Trophoblast cell (in vitro differentiated cells and primary cell): Measurements from ENCODE around the gene SPEG.

Experiments used
- DNase-seq, 2 donors: peaks; one replicate each; pipeline ENCODE4 v3.0.0-alpha.2; 2016
- H2AFZ ChIP-seq: 2 replicates; pipeline ENCODE4 v1.6.1; 2013; ENCODE audit warnings: low read length, moderate library complexity, mild to moderate bottlenecking; ENCODE audit not compliant: insufficient read depth, poor library complexity
- H2AK5ac ChIP-seq: 2 replicates; pipeline ENCODE4 v1.6.1; 2013; ENCODE audit warnings: mild to moderate bottlenecking, low read length
- H2BK120ac ChIP-seq: 2 replicates; pipeline ENCODE4 v1.6.1; 2013; ENCODE audit warnings: low read length, mild to moderate bottlenecking, moderate library complexity; ENCODE audit not compliant: insufficient read depth, poor library complexity
- H2BK12ac ChIP-seq: 2 replicates; pipeline ENCODE4 v1.6.1; 2013; ENCODE audit warnings: mild to moderate bottlenecking, low read length, moderate library complexity
- H2BK5ac ChIP-seq: 2 replicates; pipeline ENCODE4 v1.6.1; 2013; ENCODE audit warnings: low read length, low read depth, moderate library complexity, mild to moderate bottlenecking; ENCODE audit not compliant: poor library complexity
- H3K14ac ChIP-seq: 2 replicates; pipeline ENCODE4 v1.6.1; 2013; ENCODE audit warnings: mild to moderate bottlenecking, low read length
- H3K18ac ChIP-seq: 2 replicates; pipeline ENCODE4 v1.6.1; 2013; ENCODE audit warnings: mild to moderate bottlenecking, low read length
- H3K23ac ChIP-seq: 2 replicates; pipeline ENCODE4 v1.6.1; 2013; ENCODE audit warnings: low read length
- H3K27ac ChIP-seq: 2 replicates; pipeline ENCODE4 v1.5.1; 2013; ENCODE audit warnings: low read depth, mild to moderate bottlenecking, inconsistent platforms, low read length, moderate library complexity
- H3K27me3 ChIP-seq: 2 replicates; pipeline ENCODE4 v1.6.1; 2013; ENCODE audit warnings: inconsistent platforms, mild to moderate bottlenecking, low read length, moderate library complexity; ENCODE audit not compliant: insufficient read depth
- H3K36me3 ChIP-seq, 2 experiments: 1 replicate in 1 of 2; 2 replicates in 1 of 2; pipeline ENCODE4 v1.6.1; 2013; ENCODE audit warnings: low read length in 2 of 2, mild to moderate bottlenecking in 2 of 2, moderate library complexity in 1 of 2; ENCODE audit not compliant: insufficient read depth in 2 of 2, control insufficient read depth in 1 of 2
- H3K4ac ChIP-seq: 2 replicates; pipeline ENCODE4 v1.6.1; 2013; ENCODE audit warnings: low read depth, mild to moderate bottlenecking, low read length, moderate library complexity
- H3K4me1 ChIP-seq, 2 experiments: 1 replicate in 1 of 2; 2 replicates in 1 of 2; pipeline ENCODE4 v1.6.1; 2013; ENCODE audit warnings: low read length in 2 of 2, mild to moderate bottlenecking in 2 of 2, moderate library complexity in 1 of 2; ENCODE audit not compliant: insufficient read depth in 2 of 2, control insufficient read depth in 1 of 2
- H3K4me2 ChIP-seq: 2 replicates; pipeline ENCODE4 v1.6.1; 2013; ENCODE audit warnings: inconsistent platforms, mild to moderate bottlenecking, low read length, moderate library complexity
- H3K4me3 ChIP-seq: 2 replicates; pipeline ENCODE4 v1.5.1; 2013; ENCODE audit warnings: mild to moderate bottlenecking, low read depth, low read length, inconsistent platforms
- H3K79me1 ChIP-seq: one replicate; pipeline ENCODE4 v1.6.1; 2013; ENCODE audit warnings: low read length
- H3K79me2 ChIP-seq: 2 replicates; pipeline ENCODE4 v1.6.1; 2013; ENCODE audit warnings: low read length, mild to moderate bottlenecking; ENCODE audit not compliant: control insufficient read depth, insufficient read depth, poor library complexity
- H3K9ac ChIP-seq: 2 replicates; pipeline ENCODE4 v1.6.1; 2013; ENCODE audit warnings: mild to moderate bottlenecking, low read length
- H3K9me3 ChIP-seq: 2 replicates; pipeline ENCODE4 v1.6.1; 2013; ENCODE audit warnings: low read depth, mild to moderate bottlenecking, control low read depth, inconsistent platforms, low read length; ENCODE audit not compliant: insufficient read depth
- H4K12ac ChIP-seq: 2 replicates; pipeline ENCODE4 v1.6.1; 2013; ENCODE audit warnings: low read depth, mild to moderate bottlenecking, low read length, moderate library complexity
- H4K8ac ChIP-seq: 2 replicates; pipeline ENCODE4 v1.6.1; 2013; ENCODE audit warnings: low read depth, mild to moderate bottlenecking, low read length, moderate library complexity
- H4K91ac ChIP-seq: one replicate; pipeline ENCODE4 v1.6.1; 2013; ENCODE audit warnings: low read depth, mild to moderate bottlenecking, low read length, moderate library complexity
- WGBS: extraction: QIAGEN DNeasy Blood & Tissue Kit; methylation state at CpG from one replicate; pipeline ENCODE4 v1.1.7; 2013; ENCODE audit warnings: missing lambda C conversion rate; ENCODE audit not compliant: insufficient read length, insufficient coverage; ENCODE audit errors: extremely low coverage; 5-methylcytosine and 5-hydroxymethylcytosine counted together

SPEG gene

GRCh38 chr2:219475278-219475677, 40.6 kb downstream of the SPEG start:
- Histone ChIP-seq H3K9ac (no peak overlapping the region), H4K91ac (no peak overlapping the region), H2BK12ac (no peak overlapping the region), H3K36me3 (no peaks in the 10 kb centered on the region), H3K27ac (no peak overlapping the region), H3K14ac (no peak overlapping the region), H2BK120ac (no peak overlapping the region), H2BK5ac (no peak overlapping the region), H3K79me1 (no peaks in the 10 kb centered on the region), H3K4me2 (no peak overlapping the region), H3K4me3 (no peak overlapping the region), H2AK5ac (no peak overlapping the region), H3K4me1 (peaks cover 3% of the 10 kb centered on the region in 2 experiments), H3K27me3 (no peaks in the 10 kb centered on the region), H3K79me2 (no peaks in the 10 kb centered on the region), H4K8ac (no peak overlapping the region), H4K12ac (no peak overlapping the region), H3K23ac (no peak overlapping the region), H3K18ac (no peak overlapping the region), H3K4ac (no peak overlapping the region), H3K9me3 (no peaks in the 10 kb centered on the region), H2AFZ (no peak overlapping the region)
- WGBS: no CpG with 5 or more reads among the region's 6 CpGs
- no peak for DNase-seq

- H2BK5ac ChIP-seq: no peak overlapping the region
- H3K18ac ChIP-seq: no peak overlapping the region
- peak overlapping the region; percentile 35 for H3K4me2 ChIP-seq
- H3K23ac ChIP-seq: no peak overlapping the region
- no peaks in the 10 kb centered on the region for H3K79me2 ChIP-seq
- no peak overlapping the region for H3K27ac ChIP-seq
- H2BK12ac ChIP-seq: no peak overlapping the region
- no peak overlapping the region for H2BK120ac ChIP-seq
- H3K4me1 ChIP-seq: peaks cover 3% of the 10 kb centered on the region in 2 experiments
- H4K8ac ChIP-seq: no peak overlapping the region
- H3K4me3 ChIP-seq: no peak overlapping the region
- H3K9me3 ChIP-seq: no peaks in the 10 kb centered on the region
- no peak overlapping the region for H4K91ac ChIP-seq
- no peak overlapping the region for H4K12ac ChIP-seq
- no peak overlapping the region for H2AFZ ChIP-seq
- peak; percentile 48 to 66 for DNase-seq
- H3K14ac ChIP-seq: no peak overlapping the region
- no peak overlapping the region for H3K4ac ChIP-seq
- H2AK5ac ChIP-seq: no peak overlapping the region
- H3K36me3 ChIP-seq: no peaks in the 10 kb centered on the region
- no CpG with 5 or more reads among the region's 14 CpGs for WGBS
- no peaks in the 10 kb centered on the region for H3K27me3 ChIP-seq
- no peaks in the 10 kb centered on the region for H3K79me1 ChIP-seq
- H3K9ac ChIP-seq: no peak overlapping the region
Measured at GRCh38 chr2:219475697-219476651, 41.3 kb downstream of the SPEG start.

- Histone ChIP-seq H4K12ac (no peak overlapping the region), H3K27ac (no peak overlapping the region), H3K79me2 (no peaks in the 10 kb centered on the region), H3K4me3 (no peak overlapping the region), H2BK120ac (no peak overlapping the region), H3K27me3 (no peaks in the 10 kb centered on the region), H3K14ac (no peak overlapping the region), H4K8ac (no peak overlapping the region), H2BK5ac (no peak overlapping the region), H3K36me3 (no peaks in the 10 kb centered on the region), H3K4me1 (peaks cover 3% of the 10 kb centered on the region in 2 experiments), H3K9ac (no peak overlapping the region), H3K18ac (no peak overlapping the region), H2AFZ (no peak overlapping the region), H2AK5ac (no peak overlapping the region), H3K23ac (no peak overlapping the region), H3K4ac (no peak overlapping the region), H3K79me1 (no peaks in the 10 kb centered on the region), H2BK12ac (no peak overlapping the region), H4K91ac (no peak overlapping the region), H3K9me3 (no peaks in the 10 kb centered on the region), H3K4me2 (peak overlapping the region; percentile 35)
- no peak for DNase-seq
- WGBS: no CpG with 5 or more reads among the region's 16 CpGs
Measured at GRCh38 chr2:219476652-219477151, 42.1 kb downstream of the SPEG start.

GRCh38 chr2:219477179-219477578, 42.5 kb downstream of the SPEG start:
- Histone ChIP-seq H2BK120ac (no peak overlapping the region), H3K79me1 (no peaks in the 10 kb centered on the region), H3K27me3 (no peaks in the 10 kb centered on the region), H2BK12ac (no peak overlapping the region), H2AFZ (no peak overlapping the region), H3K23ac (no peak overlapping the region), H3K14ac (no peak overlapping the region), H2AK5ac (no peak overlapping the region), H3K27ac (no peak overlapping the region), H3K4me3 (no peak overlapping the region), H3K36me3 (no peaks in the 10 kb centered on the region), H3K4me1 (peaks cover 3% of the 10 kb centered on the region in 2 experiments), H4K12ac (no peak overlapping the region), H3K4me2 (no peak overlapping the region), H4K91ac (no peak overlapping the region), H4K8ac (no peak overlapping the region), H3K4ac (no peak overlapping the region), H3K9me3 (no peaks in the 10 kb centered on the region), H2BK5ac (no peak overlapping the region), H3K18ac (no peak overlapping the region), H3K9ac (no peak overlapping the region), H3K79me2 (no peaks in the 10 kb centered on the region)
- no peak for DNase-seq
- no CpG with 5 or more reads among the region's 13 CpGs for WGBS
